ENCODE results near the gene AP1S2. TPM values are rescaled to one million over a fixed set of nuclear protein-coding genes. Genes with fewer than 3 reads are reported as not detected.

Gene AP1S2
- total and polyA plus RNA-seq, 9 of the 15 experiments (the other 6 are each of a cell fraction or from before 2014, with no cell fraction given): 11.1 to 64.2 (median 25.8) TPM

DNA sequence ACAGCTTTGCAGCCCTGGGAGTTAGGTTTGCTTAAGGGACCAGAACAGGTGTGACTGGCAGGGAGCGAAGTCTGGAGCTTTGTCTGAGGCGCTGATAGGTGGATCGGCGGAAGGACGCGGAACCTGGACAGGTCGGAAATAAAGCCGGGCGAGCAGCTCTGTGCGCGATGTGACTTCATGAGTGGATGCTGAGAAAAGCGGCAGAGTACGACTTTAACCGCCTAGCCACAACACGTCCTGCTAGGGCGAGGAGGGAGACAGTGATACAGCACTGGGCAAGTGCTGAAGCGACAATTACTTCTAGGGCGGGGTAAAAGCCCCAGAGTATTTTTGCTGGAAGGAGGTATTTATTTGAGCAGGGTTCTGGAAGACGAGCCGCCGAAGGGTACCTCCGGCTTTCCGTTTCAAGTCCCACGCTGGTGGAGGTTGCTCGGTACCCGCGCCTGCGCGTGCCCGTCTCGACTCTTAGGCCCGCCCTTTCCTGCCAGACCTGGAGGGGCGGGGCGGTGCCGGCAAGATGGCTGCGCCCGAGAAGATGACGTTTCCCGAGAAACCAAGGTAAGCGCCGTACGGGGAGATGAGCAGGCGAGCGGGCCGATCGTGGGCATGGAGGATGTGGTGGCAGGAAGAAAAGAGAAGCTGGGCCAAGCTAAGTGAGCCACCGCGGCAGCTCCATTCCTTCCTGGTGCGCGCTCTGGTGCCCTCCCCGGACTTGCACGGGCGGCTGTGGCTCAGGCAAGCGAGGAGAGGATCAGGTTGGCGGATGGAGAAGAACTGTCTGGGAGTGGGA is 64.4 kb downstream of the AP1S2 start, which contains the start of gene ZRSR2 (continued):
- TF ChIP-seq ZFX (CRISPR knock-in tag; IDR thresholded peaks at IDR 0.05): peak; percentile 32; the same call in 1 of the 2 replicates
- TF ChIP-seq XRCC3 (IDR thresholded peaks at IDR 0.05): no peak
- no peak for TF ChIP-seq MCM3 (IDR thresholded peaks at IDR 0.05)
- peak; percentile 96 for TF ChIP-seq CTBP1 (IDR thresholded peaks at IDR 0.05; ENCODE audit: borderline replicate concordance)
- TF ChIP-seq ETV6 (IDR thresholded peaks at IDR 0.05; ENCODE audit: borderline replicate concordance in 1 of 2, low read depth in 2 of 2, low read length in 1 of 2): no peak
- TF ChIP-seq ETV6 (CRISPR knock-in tag; IDR thresholded peaks at IDR 0.05; ENCODE audit: borderline replicate concordance): no peak
- TF ChIP-seq GABPA (tag; conservative IDR thresholded peaks at IDR 0.05; ENCODE audit: low read depth): peak; percentile 63
- peak; percentile 55; the same call in 1 of the 2 replicates for TF ChIP-seq POLR2AphosphoS5 (IDR thresholded peaks at IDR 0.05; ENCODE audit: control insufficient read depth, insufficient read depth, low read depth, low read length)
- no peak for TF ChIP-seq ARNT (IDR thresholded peaks at IDR 0.05)
- no peak for TF ChIP-seq EP300 (IDR thresholded peaks at IDR 0.05; ENCODE audit: low read length)
- no peak for TF ChIP-seq PTTG1 (tag; IDR thresholded peaks at IDR 0.05; ENCODE audit: low read depth)
- peak; percentile 55; the same call in 1 of the 2 replicates for TF ChIP-seq GABPB1 (CRISPR knock-in tag; IDR thresholded peaks at IDR 0.05)
- no peak for TF ChIP-seq CBX2 (IDR thresholded peaks at IDR 0.05; ENCODE audit: insufficient read depth, low read length, poor library complexity, severe bottlenecking)
- peak; percentile 88 for TF ChIP-seq POLR2G (IDR thresholded peaks at IDR 0.05; ENCODE audit: low read depth, low read length)
- TF ChIP-seq RUNX1 (IDR thresholded peaks at IDR 0.05; ENCODE audit: low read depth): no peak
- TF ChIP-seq SIN3B (IDR thresholded peaks at IDR 0.05; ENCODE audit: low read depth): peak; percentile 58; the same call in 1 of the 2 replicates
- TF ChIP-seq SNRNP70 (optimal IDR thresholded peaks at IDR 0.05; ENCODE audit: low read depth, low read length): no peak
- TF ChIP-seq ZNF121 (CRISPR knock-in tag; conservative IDR thresholded peaks at IDR 0.05): no peak
- no peak for TF ChIP-seq MEF2D (tag; conservative IDR thresholded peaks at IDR 0.05; ENCODE audit: low read depth)
- TF ChIP-seq MEIS2 (IDR thresholded peaks at IDR 0.05; ENCODE audit: partially characterized antibody): peak; percentile 81
- TF ChIP-seq, protein P1, sequence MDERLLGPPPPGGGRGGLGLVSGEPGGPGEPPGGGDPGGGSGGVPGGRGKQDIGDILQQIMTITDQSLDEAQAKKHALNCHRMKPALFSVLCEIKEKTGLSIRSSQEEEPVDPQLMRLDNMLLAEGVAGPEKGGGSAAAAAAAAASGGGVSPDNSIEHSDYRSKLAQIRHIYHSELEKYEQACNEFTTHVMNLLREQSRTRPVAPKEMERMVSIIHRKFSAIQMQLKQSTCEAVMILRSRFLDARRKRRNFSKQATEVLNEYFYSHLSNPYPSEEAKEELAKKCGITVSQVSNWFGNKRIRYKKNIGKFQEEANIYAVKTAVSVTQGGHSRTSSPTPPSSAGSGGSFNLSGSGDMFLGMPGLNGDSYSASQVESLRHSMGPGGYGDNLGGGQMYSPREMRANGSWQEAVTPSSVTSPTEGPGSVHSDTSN (CRISPR knock-in tag; IDR thresholded peaks at IDR 0.05; ENCODE audit: low read depth): no peak
- TF ChIP-seq, protein P1 (tag; conservative IDR thresholded peaks at IDR 0.05; ENCODE audit: low read depth): peak; percentile 77; the same call in 1 of the 2 replicates
- TF ChIP-seq ZKSCAN8 (CRISPR knock-in tag; IDR thresholded peaks at IDR 0.05): no peak
- TF ChIP-seq, protein P2, sequence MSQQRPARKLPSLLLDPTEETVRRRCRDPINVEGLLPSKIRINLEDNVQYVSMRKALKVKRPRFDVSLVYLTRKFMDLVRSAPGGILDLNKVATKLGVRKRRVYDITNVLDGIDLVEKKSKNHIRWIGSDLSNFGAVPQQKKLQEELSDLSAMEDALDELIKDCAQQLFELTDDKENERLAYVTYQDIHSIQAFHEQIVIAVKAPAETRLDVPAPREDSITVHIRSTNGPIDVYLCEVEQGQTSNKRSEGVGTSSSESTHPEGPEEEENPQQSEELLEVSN (IDR thresholded peaks at IDR 0.05; ENCODE audit: borderline replicate concordance in 1 of 2, extremely low read depth in 1 of 2, insufficient read depth in 1 of 2, insufficient read length in 1 of 2, low read depth in 1 of 2, low read length in 1 of 2, poor library complexity in 1 of 2, severe bottlenecking in 1 of 2): peak in 1 of 2 experiments; percentile 34
- no peak for TF ChIP-seq TSC22D4 (tag; IDR thresholded peaks at IDR 0.05)
